Neural progenitor cell (in vitro differentiated cells): ENCODE data around the gene KIFBP.
A peak's percentile ranks its signal among the peaks of the same experiment; 100 is the strongest.

Source experiments
- CTCF ChIP-seq: fragments of 200-600 bp; sonication (generic); IDR thresholded peaks from 2 replicates; pipeline ENCODE4 v1.5.1; 2017; ENCODE audit warnings: antibody characterized with exemption, mild to moderate bottlenecking
- EZH2 ChIP-seq: fragments of 200-600 bp; sonication (generic); IDR thresholded peaks from 2 replicates; pipeline ENCODE4 v1.6.1; 2017; ENCODE audit warnings: antibody characterized with exemption, mild to moderate bottlenecking, moderate library complexity
- EZH2phosphoT487 ChIP-seq: fragments of 200-600 bp; sonication (generic); IDR thresholded peaks from 2 replicates; pipeline ENCODE4 v1.6.1; 2017; ENCODE audit warnings: antibody characterized with exemption

- TF ChIP-seq CTCF (peak; percentile 43), EZH2phosphoT487 (no peak), EZH2 (no peak)
Measured at GRCh38 chr10:69004821-69005220, 16.2 kb downstream of the KIFBP start.
